Duodenal mucosa (tissue), 2 donors: ENCODE results near the gene NBPF10.
"Not testable (repeated sequence)": the region's sequence is repeated elsewhere in the genome, so short reads cannot be mapped to it uniquely, and the experiment has no call there.

Experiments
- H3K27ac ChIP-seq: one replicate; pipeline ENCODE4 v1.7.0; 2013; ENCODE audit warnings: low read depth, low read length
- H3K27me3 ChIP-seq, 2 donors: one replicate each; pipeline ENCODE4 v1.7.0; 2013; ENCODE audit warnings: low read length in 2 of 2, control low read depth in 1 of 2; ENCODE audit not compliant: insufficient read depth in 2 of 2, control insufficient read depth in 1 of 2
- H3K36me3 ChIP-seq, 2 donors: one replicate each; pipeline ENCODE4 v1.7.0; 2013; ENCODE audit warnings: low read length in 2 of 2, control low read depth in 1 of 2; ENCODE audit not compliant: insufficient read depth in 2 of 2, control insufficient read depth in 1 of 2
- H3K4me1 ChIP-seq, 2 donors: one replicate each; pipeline ENCODE4 v1.7.0; 2013; ENCODE audit warnings: low read length in 2 of 2, control low read depth in 1 of 2; ENCODE audit not compliant: insufficient read depth in 2 of 2, control insufficient read depth in 1 of 2
- H3K4me3 ChIP-seq, 2 donors: one replicate each; pipeline ENCODE4 v1.7.0; 2013; ENCODE audit warnings: low read length in 2 of 2, low read depth in 1 of 2
- H3K9ac ChIP-seq, 2 donors: one replicate each; pipeline ENCODE4 v1.7.0; 2013; ENCODE audit warnings: low read length in 2 of 2, low read depth in 1 of 2
- H3K9me3 ChIP-seq, 2 donors: one replicate each; pipeline ENCODE4 v1.7.0; 2013; ENCODE audit warnings: low read length in 2 of 2, control low read depth in 1 of 2; ENCODE audit not compliant: control insufficient read depth in 1 of 2

Gene NBPF10, protein sequence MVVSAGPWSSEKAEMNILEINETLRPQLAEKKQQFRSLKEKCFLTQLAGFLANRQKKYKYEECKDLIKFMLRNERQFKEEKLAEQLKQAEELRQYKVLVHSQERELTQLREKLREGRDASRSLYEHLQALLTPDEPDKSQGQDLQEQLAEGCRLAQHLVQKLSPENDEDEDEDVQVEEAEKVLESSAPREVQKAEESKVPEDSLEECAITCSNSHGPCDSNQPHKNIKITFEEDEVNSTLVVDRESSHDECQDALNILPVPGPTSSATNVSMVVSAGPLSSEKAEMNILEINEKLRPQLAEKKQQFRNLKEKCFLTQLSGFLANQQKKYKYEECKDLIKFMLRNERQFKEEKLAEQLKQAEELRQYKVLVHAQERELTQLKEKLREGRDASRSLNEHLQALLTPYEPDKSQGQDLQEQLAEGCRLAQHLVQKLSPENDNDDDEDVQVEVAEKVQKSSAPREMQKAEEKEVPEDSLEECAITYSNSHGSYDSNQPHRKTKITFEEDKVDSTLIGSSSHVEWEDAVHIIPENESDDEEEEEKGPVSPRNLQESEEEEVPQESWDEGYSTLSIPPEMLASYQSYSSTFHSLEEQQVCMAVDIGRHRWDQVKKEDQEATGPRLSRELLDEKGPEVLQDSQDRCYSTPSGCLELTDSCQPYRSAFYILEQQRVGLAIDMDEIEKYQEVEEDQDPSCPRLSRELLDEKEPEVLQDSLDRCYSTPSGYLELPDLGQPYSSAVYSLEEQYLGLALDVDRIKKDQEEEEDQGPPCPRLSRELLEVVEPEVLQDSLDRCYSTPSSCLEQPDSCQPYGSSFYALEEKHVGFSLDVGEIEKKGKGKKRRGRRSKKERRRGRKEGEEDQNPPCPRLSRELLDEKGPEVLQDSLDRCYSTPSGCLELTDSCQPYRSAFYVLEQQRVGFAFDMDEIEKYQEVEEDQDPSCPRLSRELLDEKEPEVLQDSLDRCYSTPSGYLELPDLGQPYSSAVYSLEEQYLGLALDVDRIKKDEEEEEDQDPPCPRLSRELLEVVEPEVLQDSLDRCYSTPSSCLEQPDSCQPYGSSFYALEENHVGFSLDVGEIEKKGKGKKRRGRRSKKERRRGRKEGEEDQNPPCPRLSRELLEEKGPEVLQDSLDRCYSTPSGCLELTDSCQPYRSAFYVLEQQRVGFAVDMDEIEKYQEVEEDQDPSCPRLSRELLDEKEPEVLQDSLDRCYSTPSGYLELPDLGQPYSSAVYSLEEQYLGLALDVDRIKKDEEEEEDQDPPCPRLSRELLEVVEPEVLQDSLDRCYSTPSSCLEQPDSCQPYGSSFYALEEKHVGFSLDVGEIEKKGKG (N-terminal part only)

DNA sequence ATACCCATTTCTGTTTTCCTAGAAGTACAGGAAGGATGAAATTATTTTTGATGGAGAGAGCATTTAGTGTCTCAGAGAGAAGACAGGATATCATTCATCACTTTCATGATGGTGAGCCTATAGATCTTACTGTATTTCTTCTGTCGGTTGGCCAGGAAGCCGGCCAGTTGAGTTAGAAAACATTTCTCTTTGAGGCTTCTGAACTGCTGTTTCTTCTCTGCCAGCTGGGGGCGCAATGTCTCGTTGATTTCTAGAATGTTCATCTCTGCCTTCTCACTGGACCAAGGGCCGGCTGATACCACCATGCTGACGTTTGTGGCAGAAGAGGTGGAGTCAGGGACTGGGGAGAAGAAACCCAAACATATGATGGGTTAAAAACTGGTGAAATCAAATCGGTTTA, at the start of gene NBPF10:
TSS of gene NBPF10 (minus strand) at position 340 of the 400 bp plus-strand sequence. CDS start at position 305, 35 bp downstream.
- not testable (repeated sequence) for H3K4me1 ChIP-seq, H3K4me3 ChIP-seq, H3K27ac ChIP-seq, H3K36me3 ChIP-seq, H3K27me3 ChIP-seq, H3K9me3 ChIP-seq, H3K9ac ChIP-seq

DNA sequence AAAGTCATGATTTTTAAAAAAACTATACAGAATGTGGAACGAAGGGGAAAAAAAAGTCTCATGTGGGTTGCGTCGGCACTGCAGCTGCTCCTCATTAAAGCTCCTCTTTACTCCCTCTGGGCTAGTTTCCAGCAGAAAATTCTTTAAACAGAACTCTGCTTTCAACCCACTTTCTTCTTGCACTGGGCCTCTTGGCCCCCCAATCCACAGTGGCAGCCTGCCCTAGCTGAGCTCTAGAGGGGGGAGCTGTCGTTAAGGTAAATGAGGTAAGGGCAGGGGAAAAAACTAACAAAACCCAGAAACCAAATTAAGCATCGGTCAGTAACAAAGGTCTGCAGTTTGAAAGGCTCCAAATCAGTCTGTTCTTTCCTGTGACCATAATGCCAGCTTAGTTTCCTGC, 29.9 kb upstream of the NBPF10 start:
- not testable (repeated sequence) for H3K4me1 ChIP-seq, H3K4me3 ChIP-seq, H3K36me3 ChIP-seq, H3K9ac ChIP-seq, H3K27me3 ChIP-seq, H3K27ac ChIP-seq, H3K9me3 ChIP-seq

DNA sequence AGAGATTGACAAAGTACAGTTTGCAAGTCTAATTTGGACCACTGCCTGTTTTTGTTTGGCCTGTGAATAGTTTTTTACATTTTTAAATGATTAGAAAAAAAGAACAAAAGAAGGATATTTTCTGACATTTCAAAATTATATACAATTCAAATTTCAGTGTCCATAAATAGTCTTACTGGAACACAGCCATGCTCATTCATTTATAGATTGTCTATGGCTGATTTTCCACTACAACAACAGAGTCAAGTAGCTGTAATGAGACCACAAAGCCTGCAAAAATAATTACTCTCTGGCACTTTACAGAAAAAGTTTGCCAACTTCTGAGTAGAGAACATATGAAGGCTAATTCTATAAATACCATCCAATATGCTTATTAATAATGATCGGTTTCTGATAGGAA, 23.1 kb upstream of the NBPF10 start:
- not testable (repeated sequence) for H3K4me1 ChIP-seq, H3K27me3 ChIP-seq, H3K36me3 ChIP-seq, H3K9ac ChIP-seq, H3K4me3 ChIP-seq, H3K27ac ChIP-seq, H3K9me3 ChIP-seq

DNA sequence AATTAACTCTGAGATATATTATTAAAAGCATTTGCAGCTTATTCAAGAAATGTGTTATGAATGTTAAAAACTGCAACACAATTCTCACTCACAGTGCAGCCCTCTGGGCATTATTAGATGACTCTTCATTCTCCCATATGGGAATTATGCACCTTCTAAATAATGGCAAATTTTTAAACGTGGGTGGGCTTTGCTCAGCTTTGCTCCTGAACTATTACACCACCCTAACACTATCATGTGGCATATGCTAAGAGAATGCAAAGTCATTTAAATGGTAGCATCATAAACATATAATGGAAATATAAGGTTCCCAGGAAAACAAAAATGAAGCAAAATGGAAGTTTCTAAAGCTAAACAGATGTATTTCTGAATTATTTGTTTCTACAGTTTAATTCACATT, 22.7 kb upstream of the NBPF10 start:
- not testable (repeated sequence) for H3K27me3 ChIP-seq, H3K9ac ChIP-seq, H3K27ac ChIP-seq, H3K4me1 ChIP-seq, H3K36me3 ChIP-seq, H3K9me3 ChIP-seq, H3K4me3 ChIP-seq
